Hepatocyte (in vitro differentiated cells): ENCODE measurements around the gene NRG2. TPM values are rescaled to one million over a fixed set of nuclear protein-coding genes. Genes with fewer than 3 reads are reported as not detected.

ENCODE experiments used
- DNase-seq: peaks from one replicate; pipeline ENCODE4 v3.0.0-alpha.2; 2016; ENCODE audit warnings: low spot score
- H2AFZ ChIP-seq: fragments of 200-600 bp; sonication (generic); 2 replicates; pipeline ENCODE4 v1.6.0; 2016; ENCODE audit warnings: antibody characterized with exemption, mild to moderate bottlenecking
- H3K27ac ChIP-seq: fragments of 200-600 bp; sonication (generic); 2 replicates; pipeline ENCODE4 v1.5.1; 2016; ENCODE audit warnings: mild to moderate bottlenecking
- H3K27me3 ChIP-seq: fragments of 200-600 bp; sonication (generic); 2 replicates; pipeline ENCODE4 v1.6.1; 2016
- H3K36me3 ChIP-seq: fragments of 200-600 bp; sonication (generic); replicated peaks from 2 replicates; pipeline ENCODE4 v1.5.1; 2016; ENCODE audit warnings: low read depth; ENCODE audit not compliant: insufficient read depth
- H3K4me1 ChIP-seq: fragments of 200-600 bp; sonication (generic); 2 replicates; pipeline ENCODE4 v1.5.1; 2016; ENCODE audit warnings: mild to moderate bottlenecking, moderate library complexity; ENCODE audit not compliant: insufficient read depth
- H3K4me2 ChIP-seq: fragments of 200-600 bp; sonication (generic); 2 replicates; pipeline ENCODE4 v1.6.0; 2016
- H3K4me3 ChIP-seq: fragments of 200-600 bp; sonication (generic); 2 replicates; pipeline ENCODE4 v1.5.1; 2016; ENCODE audit warnings: mild to moderate bottlenecking
- H3K79me2 ChIP-seq: fragments of 200-600 bp; sonication (generic); 2 replicates; pipeline ENCODE4 v1.6.0; 2017; ENCODE audit warnings: mild to moderate bottlenecking
- H3K9me2 ChIP-seq: fragments of 200-600 bp; sonication (generic); replicated peaks from 2 replicates; pipeline ENCODE4 v1.6.0; 2017; ENCODE audit warnings: mild to moderate bottlenecking; ENCODE audit not compliant: insufficient read depth
- H3K9me3 ChIP-seq: fragments of 200-600 bp; sonication (generic); 2 replicates; pipeline ENCODE4 v1.5.1; 2016; ENCODE audit warnings: low read depth, mild to moderate bottlenecking
- H4K20me1 ChIP-seq: fragments of 200-600 bp; sonication (generic); 2 replicates; pipeline ENCODE4 v1.6.0; 2016; ENCODE audit warnings: mild to moderate bottlenecking; ENCODE audit not compliant: insufficient read depth, poor library complexity, severe bottlenecking
- CTCF ChIP-seq: fragments of 200-600 bp; sonication (generic); IDR thresholded peaks from 2 replicates; pipeline ENCODE4 v1.5.1; 2016; ENCODE audit warnings: antibody characterized with exemption, mild to moderate bottlenecking; ENCODE audit not compliant: poor library complexity
- EZH2 ChIP-seq: fragments of 200-600 bp; sonication (generic); IDR thresholded peaks from 2 replicates; pipeline ENCODE4 v1.6.1; 2016; ENCODE audit warnings: antibody characterized with exemption, mild to moderate bottlenecking, borderline replicate concordance
- EZH2phosphoT487 ChIP-seq: fragments of 200-600 bp; sonication (generic); IDR thresholded peaks from one replicate; pipeline ENCODE4 v1.6.1; 2018; ENCODE audit warnings: antibody characterized with exemption, mild to moderate bottlenecking, low read depth, moderate library complexity; ENCODE audit not compliant: unreplicated experiment, severe bottlenecking
- WGBS: methylation state at CpG from one replicate; pipeline ENCODE4 v1.1.6; 2016; ENCODE audit warnings: low lambda C conversion rate; ENCODE audit errors: missing lambda C conversion rate; 5-methylcytosine and 5-hydroxymethylcytosine counted together
- polyA plus RNA-seq: library from polyadenylated mRNA; unstranded; fragments of >200 nt; fragmentation: Nextera tagmentation; extraction: Ambion mirVana; gene quantifications from 2 replicates; pipeline ENCODE4 v1.2.1, GENCODE V29; 2016
- total RNA-seq: library from RNA; depleted of rRNA; stranded (reverse); fragments of >200 nt; gene quantifications from 2 replicates; pipeline ENCODE4 v1.2.3, GENCODE V29; 2014

The NRG2 gene
- total and polyA plus RNA-seq, 2 experiments from 2014 or later = 1.4 to 1.5 TPM

DNA sequence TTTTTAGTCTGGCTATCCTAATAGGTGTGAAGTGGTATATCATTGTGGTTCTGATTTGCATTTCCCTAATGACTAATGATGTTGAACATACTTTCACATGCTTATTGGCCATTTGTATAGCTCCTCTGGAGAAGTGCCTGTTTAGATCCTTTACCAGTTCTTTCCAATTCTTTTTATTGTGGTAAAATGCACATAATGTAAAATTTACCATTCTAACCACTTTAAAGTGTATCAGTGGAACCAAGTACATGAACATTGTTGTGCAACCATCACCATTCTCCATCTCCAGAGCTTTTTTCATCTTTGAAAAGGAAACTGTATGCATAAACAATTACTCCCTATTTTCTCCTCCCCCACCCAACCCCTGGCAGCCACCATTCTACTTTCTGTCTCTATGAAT lies 95.4 kb downstream of the NRG2 start:
- no peak overlapping the region for H2AFZ ChIP-seq
- H3K79me2 ChIP-seq = no peaks in the 10 kb centered on the region
- no peak for TF ChIP-seq CTCF
- no peak for TF ChIP-seq EZH2phosphoT487
- peaks cover 18% of the 10 kb centered on the region for H3K27me3 ChIP-seq
- H3K27ac ChIP-seq = no peak overlapping the region
- no peak overlapping the region for H3K4me2 ChIP-seq
- no peaks in the 10 kb centered on the region for H3K9me2 ChIP-seq
- no peaks in the 10 kb centered on the region for H3K36me3 ChIP-seq
- H3K4me1 ChIP-seq = no peaks in the 10 kb centered on the region
- no peaks in the 10 kb centered on the region for H4K20me1 ChIP-seq
- H3K4me3 ChIP-seq = no peak overlapping the region
- no peak for DNase-seq
- no peaks in the 10 kb centered on the region for H3K9me3 ChIP-seq

DNA sequence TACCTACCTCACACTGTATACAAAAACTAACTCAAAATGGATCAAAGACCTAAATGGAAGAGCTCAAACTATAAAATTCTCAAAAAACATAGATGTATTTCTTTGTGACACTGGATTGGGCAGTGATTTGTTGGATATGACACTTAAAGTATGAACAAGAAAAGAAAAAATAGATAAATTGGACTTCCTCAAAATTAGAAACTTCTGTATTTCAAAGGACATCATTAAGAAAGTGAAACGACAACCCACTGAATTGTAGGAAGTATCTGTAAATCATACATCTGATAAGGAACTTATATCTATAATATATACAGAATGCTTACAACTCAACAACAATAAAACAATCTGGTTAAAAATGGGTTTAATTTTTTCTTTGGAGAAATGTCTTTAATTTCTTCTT lies 96.7 kb downstream of the NRG2 start:
- WGBS = 86% methylated on average over 1 of the region's 1 CpG
- H3K36me3 ChIP-seq = no peaks in the 10 kb centered on the region
- H3K9me3 ChIP-seq = no peaks in the 10 kb centered on the region
- no peaks in the 10 kb centered on the region for H3K79me2 ChIP-seq
- H3K4me3 ChIP-seq = no peak overlapping the region
- peaks cover 18% of the 10 kb centered on the region for H3K27me3 ChIP-seq
- H3K27ac ChIP-seq = no peak overlapping the region
- H3K9me2 ChIP-seq = no peaks in the 10 kb centered on the region
- no peak for DNase-seq
- H3K4me2 ChIP-seq = no peak overlapping the region
- H4K20me1 ChIP-seq = no peaks in the 10 kb centered on the region
- TF ChIP-seq EZH2phosphoT487 (no peak), CTCF (no peak), EZH2 (no peak)
- no peaks in the 10 kb centered on the region for H3K4me1 ChIP-seq
- H2AFZ ChIP-seq = no peak overlapping the region

DNA sequence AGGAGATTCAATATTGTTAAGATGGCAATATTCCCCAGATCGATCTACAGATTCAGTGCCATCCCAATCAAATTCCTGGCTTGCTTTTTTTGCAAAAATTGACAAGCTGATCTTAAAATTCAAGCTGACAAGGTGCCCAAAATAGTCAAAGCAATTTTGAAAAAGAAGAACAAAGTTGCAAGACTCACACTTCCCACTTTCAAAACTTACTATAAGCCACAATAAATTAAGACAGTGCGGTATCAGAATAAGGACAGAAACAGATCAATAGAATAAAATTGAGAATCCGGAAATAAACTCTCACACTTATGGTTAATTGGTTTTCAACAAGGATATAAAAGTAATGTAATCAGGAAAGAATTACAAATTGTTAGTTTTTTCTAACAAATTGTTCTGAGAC lies 97.1 kb downstream of the NRG2 start:
- Histone ChIP-seq H2AFZ (no peak overlapping the region), H4K20me1 (no peaks in the 10 kb centered on the region), H3K4me1 (no peaks in the 10 kb centered on the region), H3K79me2 (no peaks in the 10 kb centered on the region), H3K9me3 (no peaks in the 10 kb centered on the region), H3K4me2 (no peak overlapping the region), H3K27ac (no peak overlapping the region), H3K4me3 (no peak overlapping the region), H3K9me2 (no peaks in the 10 kb centered on the region), H3K27me3 (peaks cover 18% of the 10 kb centered on the region), H3K36me3 (no peaks in the 10 kb centered on the region)
- WGBS = 85% methylated on average over 3 of the region's 3 CpGs
- TF ChIP-seq CTCF = no peak
- TF ChIP-seq EZH2 = no peak
- no peak for TF ChIP-seq EZH2phosphoT487
- DNase-seq = no peak

DNA sequence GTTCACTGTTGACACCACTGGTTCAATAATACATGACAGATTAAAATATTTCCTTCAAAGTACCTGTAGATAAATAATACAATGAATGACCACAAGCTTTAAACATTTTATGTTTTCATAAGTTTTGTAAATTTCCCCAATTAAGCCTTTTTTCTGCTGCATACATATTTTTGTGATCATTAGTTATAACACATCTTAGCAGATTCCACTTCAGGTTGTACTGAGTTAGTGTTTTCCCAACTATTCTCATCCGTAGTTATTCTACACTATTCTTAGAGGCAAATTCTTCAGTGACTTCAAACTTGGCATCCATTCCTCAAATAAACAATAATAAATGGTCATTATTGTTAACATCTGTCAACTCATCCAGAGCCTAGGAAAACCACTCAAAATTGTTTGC lies 100.9 kb downstream of the NRG2 start:
- H3K4me1 ChIP-seq = no peaks in the 10 kb centered on the region
- no peaks in the 10 kb centered on the region for H3K79me2 ChIP-seq
- no peak overlapping the region for H3K27ac ChIP-seq
- no peaks in the 10 kb centered on the region for H3K36me3 ChIP-seq
- TF ChIP-seq EZH2phosphoT487 (no peak), EZH2 (no peak), CTCF (no peak)
- H2AFZ ChIP-seq = no peak overlapping the region
- H4K20me1 ChIP-seq = no peaks in the 10 kb centered on the region
- no peaks in the 10 kb centered on the region for H3K9me2 ChIP-seq
- DNase-seq = no peak
- peaks cover 15% of the 10 kb centered on the region for H3K27me3 ChIP-seq
- no peaks in the 10 kb centered on the region for H3K9me3 ChIP-seq
- WGBS = 66% methylated on average over 1 of the region's 1 CpG
- H3K4me3 ChIP-seq = no peak overlapping the region
- H3K4me2 ChIP-seq = no peak overlapping the region
